ENCODE results near the gene ADCY4.
"Not testable (repeated sequence)": the region's sequence is repeated elsewhere in the genome, so short reads cannot be mapped to it uniquely, and the experiment has no call there.

The ADCY4 gene

GRCh38 chr14:24372701-24373416, 38.0 kb upstream of the ADCY4 start:
- Histone ChIP-seq H3K4me1 (ENCODE audit: control insufficient read depth, low read depth, low read length) (peaks cover 13% of the 10 kb centered on the region), H3K27ac (ENCODE audit: low read length) (no peak overlapping the region), H3K27me3 (ENCODE audit: control insufficient read depth, insufficient read depth, low read length) (no peaks in the 10 kb centered on the region), H3K36me3 (ENCODE audit: control insufficient read depth, low read depth, low read length) (peaks cover 21% of the 10 kb centered on the region), H3K9me3 (ENCODE audit: control insufficient read depth, low read depth, low read length) (no peaks in the 10 kb centered on the region), H3K4me3 (ENCODE audit: low read length) (no peak overlapping the region), H3K9ac (ENCODE audit: low read length) (no peak overlapping the region)

GRCh38 chr14:24371605-24372004, 36.7 kb upstream of the ADCY4 start:
- H3K9me3 ChIP-seq (ENCODE audit: control insufficient read depth, low read depth, low read length); H3K4me1 ChIP-seq (ENCODE audit: control insufficient read depth, low read depth, low read length); H3K4me3 ChIP-seq (ENCODE audit: low read length); H3K9ac ChIP-seq (ENCODE audit: low read length); H3K27me3 ChIP-seq (ENCODE audit: control insufficient read depth, insufficient read depth, low read length); H3K27ac ChIP-seq (ENCODE audit: low read length): not testable (repeated sequence)
- H3K36me3 ChIP-seq (ENCODE audit: control insufficient read depth, low read depth, low read length): peaks cover 21% of the 10 kb centered on the region

DNA sequence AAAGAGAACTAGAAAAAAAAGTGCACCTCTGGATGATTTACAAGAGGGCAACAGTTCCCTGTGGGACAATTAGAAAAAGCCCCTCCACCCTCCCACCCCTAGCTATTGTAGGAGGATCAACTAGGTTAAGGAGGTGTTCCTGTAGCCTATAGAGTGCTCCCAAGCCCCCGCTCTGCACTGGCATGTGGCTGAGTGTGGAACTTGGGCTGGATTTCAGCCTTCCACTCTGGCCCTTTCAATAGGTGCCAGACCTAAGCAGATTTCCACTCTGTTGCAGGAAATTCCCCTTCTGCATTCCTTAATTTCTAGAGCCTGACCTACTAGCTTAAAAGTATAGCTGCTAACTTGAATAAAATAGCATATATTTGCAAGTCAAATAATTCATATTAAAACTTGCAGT, 35.9 kb upstream of the ADCY4 start:
- Histone ChIP-seq H3K9me3 (ENCODE audit: control insufficient read depth, low read depth, low read length) (no peaks in the 10 kb centered on the region), H3K4me1 (ENCODE audit: control insufficient read depth, low read depth, low read length) (peaks cover 11% of the 10 kb centered on the region), H3K27ac (ENCODE audit: low read length) (no peak overlapping the region), H3K27me3 (ENCODE audit: control insufficient read depth, insufficient read depth, low read length) (no peaks in the 10 kb centered on the region), H3K36me3 (ENCODE audit: control insufficient read depth, low read depth, low read length) (peaks cover 21% of the 10 kb centered on the region), H3K4me3 (ENCODE audit: low read length) (no peak overlapping the region), H3K9ac (ENCODE audit: low read length) (no peak overlapping the region)

- Histone ChIP-seq H3K27ac (ENCODE audit: low read length) (no peak overlapping the region), H3K27me3 (ENCODE audit: control insufficient read depth, insufficient read depth, low read length) (peaks cover 3% of the 10 kb centered on the region), H3K4me1 (ENCODE audit: control insufficient read depth, low read depth, low read length) (peaks cover 15% of the 10 kb centered on the region), H3K9me3 (ENCODE audit: control insufficient read depth, low read depth, low read length) (no peaks in the 10 kb centered on the region), H3K9ac (ENCODE audit: low read length) (no peak overlapping the region), H3K4me3 (ENCODE audit: low read length) (no peak overlapping the region), H3K36me3 (ENCODE audit: control insufficient read depth, low read depth, low read length) (peaks cover 19% of the 10 kb centered on the region)
These were observed 35.2 kb upstream of the ADCY4 start for GRCh38 chr14:24369907-24370687.

- peaks cover 6% of the 10 kb centered on the region for H3K27me3 ChIP-seq (ENCODE audit: control insufficient read depth, insufficient read depth, low read length)
- no peak overlapping the region for H3K27ac ChIP-seq (ENCODE audit: low read length)
These were observed 34.6 kb upstream of the ADCY4 start for GRCh38 chr14:24369463-24369862.

DNA sequence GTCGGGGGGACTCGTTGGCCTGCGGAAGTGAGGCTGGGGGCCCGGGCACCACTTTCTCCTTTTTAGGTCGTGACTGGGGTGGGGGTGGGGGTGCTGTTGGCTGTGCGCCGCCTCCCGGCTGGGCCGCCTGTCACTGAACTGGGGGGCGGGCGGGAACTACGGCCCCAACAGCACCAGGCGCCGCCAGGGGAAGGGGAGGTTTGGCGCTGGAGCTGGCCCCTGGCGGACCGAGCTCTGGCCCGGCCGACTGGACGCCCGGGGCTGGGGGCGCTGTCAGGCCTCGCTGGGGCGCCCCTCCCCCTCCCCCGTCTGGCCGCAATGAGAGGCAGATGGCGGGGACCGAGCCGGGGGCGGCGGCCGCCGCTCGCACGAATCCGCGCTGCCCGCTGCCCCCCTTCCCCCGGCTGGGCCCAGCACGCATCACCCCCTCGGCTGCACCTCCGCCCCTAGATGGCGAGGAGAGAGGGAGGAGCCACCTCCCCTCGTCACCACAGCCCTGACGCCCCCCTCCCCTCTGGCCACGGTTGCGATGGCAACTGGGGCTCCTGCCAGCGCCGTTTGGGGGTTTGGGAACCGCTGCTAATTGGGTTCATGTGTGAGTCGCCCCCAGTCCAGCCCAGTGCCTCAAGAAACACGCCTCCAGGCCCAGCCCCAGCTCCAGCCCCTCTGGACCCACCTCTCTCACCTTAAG, 33.8 kb upstream of the ADCY4 start:
- Histone ChIP-seq H3K4me3 (ENCODE audit: low read length) (peak overlapping the region; percentile 67), H3K27ac (ENCODE audit: low read length) (no peak overlapping the region), H3K9ac (ENCODE audit: low read length) (peak overlapping the region; percentile 74), H3K27me3 (ENCODE audit: control insufficient read depth, insufficient read depth, low read length) (peaks cover 6% of the 10 kb centered on the region), H3K9me3 (ENCODE audit: control insufficient read depth, low read depth, low read length) (no peaks in the 10 kb centered on the region), H3K4me1 (ENCODE audit: control insufficient read depth, low read depth, low read length) (peaks cover 15% of the 10 kb centered on the region), H3K36me3 (ENCODE audit: control insufficient read depth, low read depth, low read length) (peaks cover 9% of the 10 kb centered on the region)

More at GRCh38 chr14:24369463-24369862, 34.6 kb upstream of the ADCY4 start:
- peaks cover 16% of the 10 kb centered on the region for H3K36me3 ChIP-seq (ENCODE audit: control insufficient read depth, low read depth, low read length)
- H3K4me3 ChIP-seq (ENCODE audit: low read length): peak overlapping the region; percentile 67
- no peaks in the 10 kb centered on the region for H3K9me3 ChIP-seq (ENCODE audit: control insufficient read depth, low read depth, low read length)
- peak overlapping the region; percentile 45 for H3K9ac ChIP-seq (ENCODE audit: low read length)
- H3K4me1 ChIP-seq (ENCODE audit: control insufficient read depth, low read depth, low read length): peaks cover 15% of the 10 kb centered on the region

DNA sequence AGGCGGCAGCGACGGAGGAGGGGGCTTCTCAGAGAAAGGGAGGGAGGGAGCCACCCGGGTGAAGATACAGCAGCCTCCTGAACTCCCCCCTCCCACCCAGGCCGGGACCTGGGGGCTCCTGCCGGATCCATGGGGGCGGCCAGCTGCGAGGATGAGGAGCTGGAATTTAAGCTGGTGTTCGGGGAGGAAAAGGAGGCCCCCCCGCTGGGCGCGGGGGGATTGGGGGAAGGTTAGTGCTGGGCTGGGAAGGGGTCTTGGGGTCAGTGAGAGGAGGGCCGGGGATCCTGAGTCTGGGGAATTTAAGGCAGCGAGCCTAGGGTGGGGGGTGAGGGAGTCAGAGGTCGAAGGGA, 33.3 kb upstream of the ADCY4 start:
- Histone ChIP-seq H3K9ac (ENCODE audit: low read length) (peak overlapping the region; percentile 74), H3K9me3 (ENCODE audit: control insufficient read depth, low read depth, low read length) (no peaks in the 10 kb centered on the region), H3K27ac (ENCODE audit: low read length) (no peak overlapping the region), H3K4me1 (ENCODE audit: control insufficient read depth, low read depth, low read length) (peaks cover 15% of the 10 kb centered on the region), H3K27me3 (ENCODE audit: control insufficient read depth, insufficient read depth, low read length) (peaks cover 6% of the 10 kb centered on the region), H3K36me3 (ENCODE audit: control insufficient read depth, low read depth, low read length) (peaks cover 4% of the 10 kb centered on the region), H3K4me3 (ENCODE audit: low read length) (peak overlapping the region; percentile 67)

- Histone ChIP-seq H3K9ac (ENCODE audit: low read length) (peak within 1 kb of the TSS; percentile 74), H3K9me3 (ENCODE audit: control insufficient read depth, low read depth, low read length) (no peaks in the 10 kb centered on the region), H3K4me1 (ENCODE audit: control insufficient read depth, low read depth, low read length) (peaks cover 15% of the 10 kb centered on the region), H3K36me3 (ENCODE audit: control insufficient read depth, low read depth, low read length) (no peaks in the 10 kb centered on the region), H3K27ac (ENCODE audit: low read length) (peak within 1 kb of the TSS; percentile 11), H3K4me3 (ENCODE audit: low read length) (peak within 1 kb of the TSS; percentile 67), H3K27me3 (ENCODE audit: control insufficient read depth, insufficient read depth, low read length) (peaks cover 7% of the 10 kb centered on the region)
These were observed 32.8 kb upstream of the ADCY4 start, which contains the start of gene NFATC4 for GRCh38 chr14:24367514-24368211. Gene NFATC4 (plus strand): TSS chr14:24368184. CDS start chr14:24368341, 157 bp downstream.

- H3K4me1 ChIP-seq (ENCODE audit: control insufficient read depth, low read depth, low read length): peaks cover 15% of the 10 kb centered on the region
- peak overlapping the region; percentile 67 for H3K4me3 ChIP-seq (ENCODE audit: low read length)
- no peaks in the 10 kb centered on the region for H3K36me3 ChIP-seq (ENCODE audit: control insufficient read depth, low read depth, low read length)
- peak overlapping the region; percentile 11 for H3K27ac ChIP-seq (ENCODE audit: low read length)
- peak overlapping the region; percentile 54 for H3K9ac ChIP-seq (ENCODE audit: low read length)
- peaks cover 15% of the 10 kb centered on the region for H3K27me3 ChIP-seq (ENCODE audit: control insufficient read depth, insufficient read depth, low read length)
- H3K9me3 ChIP-seq (ENCODE audit: control insufficient read depth, low read depth, low read length): no peaks in the 10 kb centered on the region
These were observed 32.0 kb upstream of the ADCY4 start for GRCh38 chr14:24366721-24367513.

DNA sequence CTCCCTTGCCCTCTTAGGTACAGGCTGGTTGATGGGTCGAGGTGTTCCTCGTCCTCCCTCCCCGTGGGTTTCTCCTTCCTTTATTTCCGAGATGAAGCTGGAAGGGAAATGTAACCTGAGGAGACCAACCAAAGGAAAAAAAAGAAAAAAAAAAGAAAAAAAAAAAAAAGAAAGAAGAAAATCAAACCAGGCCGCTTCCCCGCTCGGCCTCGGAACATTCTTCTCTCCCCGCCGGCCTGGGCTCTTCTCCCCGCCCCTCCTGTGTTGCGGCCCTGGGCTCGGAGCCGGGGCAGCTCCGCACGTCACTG, 31.5 kb upstream of the ADCY4 start:
- Histone ChIP-seq H3K27ac (ENCODE audit: low read length) (no peak overlapping the region), H3K9ac (ENCODE audit: low read length) (peak overlapping the region; percentile 32), H3K9me3 (ENCODE audit: control insufficient read depth, low read depth, low read length) (no peaks in the 10 kb centered on the region), H3K4me3 (ENCODE audit: low read length) (peak overlapping the region; percentile 67), H3K36me3 (ENCODE audit: control insufficient read depth, low read depth, low read length) (no peaks in the 10 kb centered on the region), H3K27me3 (ENCODE audit: control insufficient read depth, insufficient read depth, low read length) (peaks cover 20% of the 10 kb centered on the region), H3K4me1 (ENCODE audit: control insufficient read depth, low read depth, low read length) (peaks cover 15% of the 10 kb centered on the region)
